Retinal pigment epithelial cell (primary cell): Measurements from ENCODE around the gene HCST.

ENCODE experiments used
- DNase-seq: peaks from one replicate; pipeline ENCODE4 v3.0.0-alpha.2; 2010; ENCODE audit warnings: low read depth
- H3K4me3 ChIP-seq: 2 replicates; pipeline ENCODE4 v1.5.1; 2011; ENCODE audit warnings: mild to moderate bottlenecking, low read length, control low read depth, moderate library complexity
- CTCF ChIP-seq: conservative IDR thresholded peaks from 2 replicates; pipeline ENCODE4 v1.5.1; 2011; ENCODE audit warnings: low read depth, low read length, control low read depth, inconsistent platforms

Gene HCST, protein sequence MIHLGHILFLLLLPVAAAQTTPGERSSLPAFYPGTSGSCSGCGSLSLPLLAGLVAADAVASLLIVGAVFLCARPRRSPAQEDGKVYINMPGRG

DNA sequence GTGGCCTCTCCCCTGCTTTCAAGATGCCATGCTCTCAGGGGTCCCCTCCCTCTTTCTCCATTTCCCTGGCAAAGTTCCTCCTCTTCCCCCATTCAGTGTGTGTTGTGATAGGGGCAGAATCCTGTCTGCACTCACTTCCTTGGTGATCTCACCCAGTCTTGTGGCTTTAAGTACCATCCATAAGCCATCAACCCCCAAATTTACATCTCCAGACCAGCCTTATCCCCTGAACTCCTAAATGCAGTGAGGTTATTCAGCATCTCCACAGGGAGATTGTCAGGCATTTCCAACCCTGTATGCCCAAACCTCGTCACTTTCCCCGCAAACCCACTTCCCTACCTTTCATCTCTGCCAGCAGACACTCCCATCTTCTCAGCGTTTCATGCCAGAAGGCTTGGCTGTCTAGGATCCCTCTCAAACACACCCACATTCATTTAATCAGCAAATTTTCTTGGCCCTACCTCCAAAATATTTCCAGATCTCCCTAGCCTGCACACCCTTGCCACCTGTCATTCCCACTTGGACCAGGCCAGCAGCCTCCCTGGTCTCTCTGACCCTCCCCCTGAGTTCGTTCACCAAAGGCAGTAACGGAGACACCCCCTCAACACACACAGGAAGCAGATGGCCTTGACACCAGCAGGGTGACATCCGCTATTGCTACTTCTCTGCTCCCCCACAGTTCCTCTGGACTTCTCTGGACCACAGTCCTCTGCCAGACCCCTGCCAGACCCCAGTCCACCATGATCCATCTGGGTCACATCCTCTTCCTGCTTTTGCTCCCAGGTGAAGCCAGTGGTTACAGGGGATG, at the start of gene HCST:
Gene HCST, plus strand, starts transcription at position 676 of the 808 bp plus-strand sequence. Its CDS starts 65 bp downstream, at position 741.
- TF ChIP-seq CTCF, result no peak
- no peak for DNase-seq

DNA sequence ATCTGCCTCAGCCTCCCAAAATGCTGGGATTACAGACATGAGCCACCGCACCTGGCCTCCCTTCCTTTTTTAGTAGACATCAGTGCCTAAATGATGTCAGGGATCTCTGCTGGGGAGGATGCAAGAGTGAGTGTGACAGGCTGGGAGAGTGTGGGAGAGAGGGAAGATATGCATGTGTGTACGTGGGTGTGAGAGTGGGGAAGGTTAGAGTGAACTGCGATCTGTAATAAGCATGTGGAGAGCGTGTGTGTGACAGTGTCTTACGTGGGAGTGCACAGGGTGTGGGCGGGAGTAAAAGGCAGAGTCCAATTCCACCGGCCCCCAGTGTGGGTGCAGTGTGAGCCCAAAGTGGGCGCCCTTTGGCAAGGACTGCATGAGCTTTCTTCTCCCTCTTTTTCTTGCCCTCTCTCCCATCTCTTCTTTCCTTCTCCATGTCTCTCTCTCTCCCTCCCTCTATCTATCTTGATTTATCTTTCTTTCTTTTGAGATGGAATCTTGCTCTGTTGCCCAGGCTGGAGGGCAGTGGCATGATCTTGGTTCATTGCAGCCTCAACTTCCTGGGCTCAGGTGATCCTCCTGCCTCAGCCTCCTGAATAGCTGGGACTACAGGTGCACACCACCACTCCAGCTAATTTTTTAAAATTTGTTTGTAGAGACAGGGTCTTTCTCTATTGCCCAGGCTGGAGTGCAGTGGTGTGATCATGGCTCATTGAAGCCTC, 49.1 kb upstream of the HCST start:
- TF ChIP-seq CTCF, result no peak
- no peak overlapping the region for H3K4me3 ChIP-seq

More for the DNA sequence above, at the start of gene HCST:
- peak within 1 kb of the TSS; percentile 36 for H3K4me3 ChIP-seq

DNA sequence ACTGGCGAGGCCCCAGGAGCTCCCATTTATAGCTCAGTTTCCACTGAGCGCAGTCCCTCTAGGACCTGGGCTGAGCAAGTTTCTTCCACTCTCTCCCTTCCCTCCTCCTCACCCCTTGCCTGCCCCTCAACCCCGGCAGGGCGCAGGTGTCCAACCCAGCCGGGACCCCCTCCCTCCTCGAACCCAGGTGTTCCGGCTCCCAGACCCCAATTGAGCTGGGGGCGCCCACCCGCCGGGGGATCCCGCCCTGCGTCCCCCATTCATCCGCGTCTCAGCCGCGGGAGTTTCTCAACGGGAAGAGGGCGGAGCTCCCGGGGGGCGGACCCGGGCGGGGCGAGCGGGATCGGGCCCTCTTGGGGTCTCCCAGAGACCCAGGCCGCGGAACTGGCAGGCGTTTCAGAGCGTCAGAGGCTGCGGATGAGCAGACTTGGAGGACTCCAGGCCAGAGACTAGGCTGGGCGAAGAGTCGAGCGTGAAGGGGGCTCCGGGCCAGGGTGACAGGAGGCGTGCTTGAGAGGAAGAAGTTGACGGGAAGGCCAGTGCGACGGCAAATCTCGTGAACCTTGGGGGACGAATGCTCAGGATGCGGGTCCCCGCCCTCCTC, 45.7 kb upstream of the HCST start, which contains the start of gene KIRREL2:
Gene KIRREL2, plus strand, starts transcription at position 366 of the 604 bp plus-strand sequence. Its CDS starts 209 bp downstream, at position 575.
- H3K4me3 ChIP-seq, result peak within 1 kb of the TSS; percentile 55
- TF ChIP-seq CTCF, result no peak
- DNase-seq, result no peak

More for the DNA sequence above, 49.1 kb upstream of the HCST start:
- DNase-seq, result no peak

GRCh38 chr19:35858311-35858710, 44.0 kb upstream of the HCST start:
- no peak for TF ChIP-seq CTCF
- no peak overlapping the region for H3K4me3 ChIP-seq
- DNase-seq, result no peak

DNA sequence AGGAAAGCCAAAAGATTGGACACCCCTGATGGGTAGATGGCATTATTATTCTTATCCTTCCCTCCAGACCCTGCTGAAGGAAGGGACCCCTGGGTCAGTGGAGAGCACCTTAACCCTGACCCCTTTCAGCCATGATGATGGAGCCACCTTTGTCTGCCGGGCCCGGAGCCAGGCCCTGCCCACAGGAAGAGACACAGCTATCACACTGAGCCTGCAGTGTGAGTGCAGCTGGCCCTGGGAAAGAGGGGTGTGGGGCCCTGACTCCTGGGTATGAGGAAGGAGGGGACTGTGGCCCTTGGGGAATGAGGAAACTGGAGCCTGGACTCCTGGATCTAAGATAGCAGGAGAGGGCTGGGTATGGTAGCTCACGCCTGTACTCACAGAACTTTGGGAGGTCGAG, 42.9 kb upstream of the HCST start:
- no peak for DNase-seq
- TF ChIP-seq CTCF, result no peak
- H3K4me3 ChIP-seq, result no peak overlapping the region

DNA sequence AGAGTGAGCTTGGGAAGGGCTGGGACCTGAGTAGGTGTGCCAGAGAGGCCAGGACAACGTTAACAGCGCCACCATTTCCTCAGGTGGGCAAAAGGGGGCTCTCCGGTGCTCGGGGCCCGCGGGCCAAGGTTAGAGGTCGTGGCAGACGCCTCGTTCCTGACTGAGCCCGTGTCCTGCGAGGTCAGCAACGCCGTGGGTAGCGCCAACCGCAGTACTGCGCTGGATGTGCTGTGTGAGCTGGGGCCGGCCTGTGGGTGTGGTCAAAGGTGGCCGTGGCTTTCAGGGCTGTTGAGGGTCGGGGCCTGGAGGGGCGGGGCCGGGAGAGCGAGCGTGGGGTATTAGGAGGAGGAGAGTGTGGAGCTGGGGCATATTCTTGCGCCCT, 41.9 kb upstream of the HCST start:
- no peak for TF ChIP-seq CTCF
- DNase-seq, result no peak
- no peak overlapping the region for H3K4me3 ChIP-seq
